Left ventricle myocardium inferior (tissue), 1 donor: ENCODE data around the gene BPIFB2. TPM values are rescaled to one million over a fixed set of nuclear protein-coding genes. Genes with fewer than 3 reads are reported as not detected.

Experiments
- DNase-seq: peaks from one replicate; pipeline ENCODE4 v3.0.0-alpha.2; 2020
- H3K27ac ChIP-seq: fragments of 200-600 bp; replicated peaks from 2 replicates; pipeline ENCODE4 v1.8.0; 2021
- H3K27me3 ChIP-seq: fragments of 200-600 bp; 2 replicates; pipeline ENCODE4 v1.8.0; 2021; ENCODE audit warnings: low read depth
- H3K36me3 ChIP-seq: fragments of 200-600 bp; 2 replicates; pipeline ENCODE4 v1.8.0; 2021
- H3K4me1 ChIP-seq: fragments of 200-600 bp; 2 replicates; pipeline ENCODE4 v1.8.0; 2021
- H3K4me3 ChIP-seq: fragments of 200-600 bp; 2 replicates; pipeline ENCODE4 v1.8.0; 2021; ENCODE audit warnings: mild to moderate bottlenecking, moderate library complexity
- H3K9me3 ChIP-seq: fragments of 200-600 bp; replicated peaks from 2 replicates; pipeline ENCODE4 v1.8.0; 2021
- CTCF ChIP-seq: fragments of 200-600 bp; IDR thresholded peaks from 2 replicates; pipeline ENCODE4 v1.8.0; 2021; ENCODE audit warnings: antibody characterized with exemption, mild to moderate bottlenecking, borderline replicate concordance
- intact Hi-C: fragments of 100-400 bp; cut with micrococcal nuclease; formaldehyde crosslinking; loops from one replicate; pipeline ENCODE4 v1.11.0; 2022
- total RNA-seq: library from RNA; stranded (reverse); fragmentation: NEBNext Ultra II Directional; extraction: Animal tissue kit (Norgen Biotek cat#: 25700); gene quantifications from one replicate; pipeline ENCODE4 v1.2.1, GENCODE V29; 2021
- donor health status: DM: no; HTN: yes; CAD: no; lungs with severe emphysema.

BPIFB2 gene
- total RNA-seq, 1 donor from 2014 or later: not detected

GRCh38 chr20:32969356-32970114 is 38.0 kb upstream of the BPIFB2 start:
- H3K9me3 ChIP-seq: no peaks in the 10 kb centered on the region
- DNase-seq: no peak
- no peak overlapping the region for H3K27ac ChIP-seq
- no peaks in the 10 kb centered on the region for H3K36me3 ChIP-seq
- H3K4me3 ChIP-seq: no peak overlapping the region
- peaks cover 25% of the 10 kb centered on the region for H3K4me1 ChIP-seq
- intact Hi-C loops: no loop called here
- no peak for TF ChIP-seq CTCF
- H3K27me3 ChIP-seq: peaks cover 14% of the 10 kb centered on the region

- intact Hi-C loops: no loop called here
- H3K4me3 ChIP-seq: no peak overlapping the region
- peak overlapping the region; percentile 81 for H3K27ac ChIP-seq
- no peak for DNase-seq
- H3K27me3 ChIP-seq: peaks cover 10% of the 10 kb centered on the region
- H3K9me3 ChIP-seq: no peaks in the 10 kb centered on the region
- H3K36me3 ChIP-seq: no peaks in the 10 kb centered on the region
- peaks cover 25% of the 10 kb centered on the region for H3K4me1 ChIP-seq
- TF ChIP-seq CTCF: no peak
Observed at GRCh38 chr20:32970115-32970972, 37.2 kb upstream of the BPIFB2 start.

- Histone ChIP-seq H3K27ac (peak overlapping the region; percentile 81), H3K4me3 (no peak overlapping the region), H3K27me3 (peaks cover 7% of the 10 kb centered on the region), H3K36me3 (no peaks in the 10 kb centered on the region), H3K9me3 (no peaks in the 10 kb centered on the region), H3K4me1 (peaks cover 25% of the 10 kb centered on the region)
- no peak for TF ChIP-seq CTCF
- intact Hi-C loops: no loop called here
- DNase-seq: no peak
Observed at GRCh38 chr20:32970973-32971300, 36.6 kb upstream of the BPIFB2 start.

GRCh38 chr20:32971703-32972161 is 35.8 kb upstream of the BPIFB2 start:
- H3K4me3 ChIP-seq: no peak overlapping the region
- peak overlapping the region; percentile 81 for H3K27ac ChIP-seq
- no peaks in the 10 kb centered on the region for H3K9me3 ChIP-seq
- no peaks in the 10 kb centered on the region for H3K36me3 ChIP-seq
- peaks cover 25% of the 10 kb centered on the region for H3K4me1 ChIP-seq
- no peak for TF ChIP-seq CTCF
- no peaks in the 10 kb centered on the region for H3K27me3 ChIP-seq
- intact Hi-C loops: no loop called here
- no peak for DNase-seq

GRCh38 chr20:32972181-32973076 is 35.1 kb upstream of the BPIFB2 start:
- H3K9me3 ChIP-seq: no peaks in the 10 kb centered on the region
- H3K4me3 ChIP-seq: no peak overlapping the region
- peak overlapping the region; percentile 81 for H3K27ac ChIP-seq
- DNase-seq: no peak
- intact Hi-C loops: no loop called here
- H3K27me3 ChIP-seq: no peaks in the 10 kb centered on the region
- H3K36me3 ChIP-seq: no peaks in the 10 kb centered on the region
- peaks cover 25% of the 10 kb centered on the region for H3K4me1 ChIP-seq
- no peak for TF ChIP-seq CTCF
